B cell (primary cell): Measurements from ENCODE around the gene TEX101.

Source experiments
- CTCF ChIP-seq: fragments of 200-600 bp; IDR thresholded peaks from one replicate; pipeline ENCODE4 v1.8.0; 2022; ENCODE audit warnings: antibody characterized with exemption, mild to moderate bottlenecking
- EZH2 ChIP-seq: IDR thresholded peaks from 2 replicates; pipeline ENCODE4 v1.6.1; 2012; ENCODE audit warnings: borderline replicate concordance, low read depth, mild to moderate bottlenecking, moderate library complexity, low read length; ENCODE audit not compliant: insufficient read depth, poor library complexity, severe bottlenecking

- no peak for TF ChIP-seq CTCF
- no peak for TF ChIP-seq EZH2
Observed at GRCh38 chr19:43409415-43409814, 5.3 kb upstream of the TEX101 start.
